ENCODE results near the gene C17orf67.
A peak's percentile ranks its signal among the peaks of the same experiment; 100 is the strongest.

C17orf67 gene

GRCh38 chr17:56810343-56810742 is 23.4 kb downstream of the C17orf67 start:
- no peak overlapping the region for H3K4me3 ChIP-seq (ENCODE audit: low read depth, low read length)
- no peak for DNase-seq (ENCODE audit: low read depth)

DNA sequence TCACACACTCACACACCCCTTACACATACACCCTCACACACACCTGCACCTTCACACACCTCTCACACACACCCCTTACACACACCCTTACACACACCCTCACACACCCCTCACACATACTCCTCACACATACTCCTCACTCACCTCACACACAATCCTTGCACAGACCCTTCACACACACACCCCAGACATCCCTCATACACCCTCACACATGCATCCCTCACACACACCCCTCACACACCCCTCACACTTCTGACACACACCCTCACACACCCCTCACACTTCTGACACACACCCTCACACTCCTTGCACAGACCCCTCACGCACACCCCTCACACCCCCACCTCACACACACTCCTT is 23.9 kb downstream of the C17orf67 start:
- H3K4me3 ChIP-seq (ENCODE audit: low read depth, low read length), result no peak overlapping the region
- DNase-seq (ENCODE audit: low read depth), result no peak

DNA sequence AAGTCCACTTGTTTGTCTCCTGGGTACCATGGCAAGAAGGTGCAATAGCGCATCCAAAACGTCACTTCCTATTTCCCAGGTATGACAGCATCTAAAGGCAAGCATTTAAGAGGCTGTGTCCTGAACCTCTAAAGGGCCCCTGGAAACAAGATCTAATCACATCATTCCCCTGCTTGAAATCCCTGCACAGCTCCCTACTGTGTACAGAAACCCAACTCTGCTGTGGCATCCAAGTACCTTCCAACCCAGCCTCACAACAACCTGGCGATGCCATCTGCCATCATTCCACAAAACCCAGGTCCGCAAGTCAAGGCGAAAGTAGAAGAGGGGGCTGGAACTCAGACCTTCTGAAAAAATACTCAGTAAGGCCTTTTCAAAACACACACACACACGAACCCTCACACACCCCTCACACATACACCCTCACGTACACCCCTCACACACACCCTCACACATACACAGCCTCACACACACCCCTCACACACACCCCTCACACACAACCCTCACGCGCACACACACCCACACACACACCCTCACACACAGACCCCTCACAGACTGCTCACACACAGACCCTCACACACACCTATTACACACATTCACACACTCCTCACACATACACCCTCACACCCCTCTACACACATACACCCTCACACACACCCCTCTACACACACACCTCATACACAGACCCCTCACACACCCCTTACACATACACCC is 24.5 kb downstream of the C17orf67 start:
- no peak for DNase-seq (ENCODE audit: low read depth)
- no peak overlapping the region for H3K4me3 ChIP-seq (ENCODE audit: low read depth, low read length)

DNA sequence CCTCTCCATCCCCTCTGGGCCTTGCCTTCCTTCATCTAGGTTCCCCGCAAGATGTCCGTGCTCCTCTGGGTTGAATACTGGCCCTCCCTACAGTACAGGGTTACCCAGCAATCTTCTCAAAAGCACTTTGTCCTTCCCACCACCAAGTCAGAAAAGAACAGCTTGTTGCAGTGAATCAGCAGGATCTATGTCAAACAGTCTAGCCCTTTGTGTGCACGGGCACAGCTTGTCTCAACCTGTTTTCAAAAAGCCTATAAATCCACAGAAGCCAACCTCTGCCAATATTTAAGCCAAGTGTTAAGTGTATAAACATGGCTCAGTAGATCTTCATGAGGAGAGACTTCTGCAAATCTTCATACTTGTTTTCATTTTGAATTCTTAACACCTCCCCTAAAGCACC is 25.2 kb downstream of the C17orf67 start:
- no peak overlapping the region for H3K4me3 ChIP-seq (ENCODE audit: low read depth, low read length)
- DNase-seq (ENCODE audit: low read depth), result no peak

DNA sequence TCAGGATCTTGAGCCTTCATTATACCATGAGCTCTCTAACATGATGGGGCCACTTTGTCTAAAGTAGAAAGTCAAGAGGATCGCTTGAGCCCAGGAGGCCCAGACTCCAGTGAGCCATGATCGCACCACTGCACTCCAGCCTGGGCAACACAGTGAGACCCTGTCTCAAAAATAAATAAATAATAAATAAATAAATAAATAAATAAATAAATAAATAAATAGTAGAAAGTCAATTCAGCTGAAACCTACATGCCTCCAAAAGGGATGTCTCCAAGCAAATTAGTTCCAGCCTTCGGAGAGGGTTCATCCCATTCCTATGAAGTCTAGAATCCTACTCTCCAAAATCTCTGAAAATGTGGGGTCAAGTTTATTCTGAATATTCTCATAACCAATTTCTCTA is 26.0 kb downstream of the C17orf67 start:
- DNase-seq (ENCODE audit: low read depth), result no peak
- no peak overlapping the region for H3K4me3 ChIP-seq (ENCODE audit: low read depth, low read length)

DNA sequence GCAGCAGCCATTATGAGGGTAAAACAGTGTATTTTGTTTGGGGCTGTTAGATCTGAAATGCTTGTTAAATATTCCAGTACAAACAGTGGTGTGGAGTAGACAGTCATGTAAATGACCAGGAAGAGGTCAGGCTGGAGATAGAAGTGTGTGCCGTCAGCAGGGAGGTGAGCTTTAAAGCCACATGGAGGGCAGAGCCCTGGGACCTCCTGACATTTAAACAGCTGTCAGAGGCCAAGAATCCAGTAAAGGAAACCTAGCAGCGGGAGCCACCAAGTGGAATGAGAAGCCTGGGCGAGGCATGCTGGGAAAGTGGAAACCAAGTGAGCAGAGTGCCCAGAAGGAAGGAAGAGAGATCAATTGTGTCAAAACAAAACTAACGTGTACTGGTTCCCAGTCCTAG is 26.8 kb downstream of the C17orf67 start:
- DNase-seq (ENCODE audit: low read depth), result no peak

GRCh38 chr17:56804454-56804853 is 29.3 kb downstream of the C17orf67 start:
- no peak overlapping the region for H3K4me3 ChIP-seq (ENCODE audit: low read depth, low read length)
- DNase-seq (ENCODE audit: low read depth), result no peak

More for the DNA sequence above, 26.8 kb downstream of the C17orf67 start:
- no peak overlapping the region for H3K4me3 ChIP-seq (ENCODE audit: low read depth, low read length)

DNA sequence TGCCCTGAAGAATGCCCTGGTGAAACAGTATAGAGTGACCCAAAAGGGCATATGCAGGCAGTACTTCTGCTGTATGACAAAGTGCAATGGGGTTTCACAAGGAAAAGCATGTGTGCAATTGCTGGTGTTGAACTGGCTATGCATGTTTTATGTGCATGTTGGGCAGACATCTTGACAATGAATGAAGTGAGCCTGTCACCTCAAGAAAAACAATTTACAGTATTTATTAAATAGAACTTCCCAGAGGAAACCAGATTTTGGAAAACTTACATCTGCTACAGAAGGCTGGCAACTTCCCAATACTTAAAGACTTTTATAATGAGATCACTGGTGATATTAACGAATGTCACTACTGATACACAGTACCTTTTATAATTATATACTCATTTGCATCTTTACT is 30.6 kb downstream of the C17orf67 start:
- H3K4me3 ChIP-seq (ENCODE audit: low read depth, low read length), result no peak overlapping the region
- no peak for DNase-seq (ENCODE audit: low read depth)

GRCh38 chr17:56801459-56802178 is 32.1 kb downstream of the C17orf67 start:
- H3K4me3 ChIP-seq (ENCODE audit: low read depth, low read length), result no peak overlapping the region
- no peak for DNase-seq (ENCODE audit: low read depth)

DNA sequence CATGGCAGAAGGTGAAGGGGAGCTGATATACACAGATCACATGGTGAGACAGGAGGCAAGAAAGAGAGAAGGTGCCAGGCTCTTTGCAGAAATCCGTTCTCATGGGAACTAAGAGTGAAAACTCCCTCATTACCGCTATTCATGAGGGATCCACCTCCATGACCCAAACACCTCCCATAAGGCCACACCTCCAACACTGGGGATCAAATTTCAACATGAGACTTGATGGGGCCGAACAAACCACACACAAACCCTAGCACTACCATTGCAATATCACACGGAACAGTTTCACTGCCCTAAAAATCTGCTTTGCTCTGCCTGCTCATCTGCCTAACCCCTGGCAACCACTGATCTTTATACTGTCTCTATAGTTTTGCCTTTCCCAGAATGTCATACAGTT is 34.8 kb downstream of the C17orf67 start:
- DNase-seq (ENCODE audit: low read depth), result no peak
- H3K4me3 ChIP-seq (ENCODE audit: low read depth, low read length), result no peak overlapping the region

GRCh38 chr17:56796536-56796935 is 37.2 kb downstream of the C17orf67 start:
- no peak overlapping the region for H3K4me3 ChIP-seq (ENCODE audit: low read depth, low read length)
- DNase-seq (ENCODE audit: low read depth), result no peak

- DNase-seq (ENCODE audit: low read depth), result no peak
- H3K4me3 ChIP-seq (ENCODE audit: low read depth, low read length), result no peak overlapping the region
Measured at GRCh38 chr17:56795221-56795865, 38.4 kb downstream of the C17orf67 start.

GRCh38 chr17:56793957-56794356 is 39.8 kb downstream of the C17orf67 start:
- DNase-seq (ENCODE audit: low read depth), result no peak
- no peak overlapping the region for H3K4me3 ChIP-seq (ENCODE audit: low read depth, low read length)

DNA sequence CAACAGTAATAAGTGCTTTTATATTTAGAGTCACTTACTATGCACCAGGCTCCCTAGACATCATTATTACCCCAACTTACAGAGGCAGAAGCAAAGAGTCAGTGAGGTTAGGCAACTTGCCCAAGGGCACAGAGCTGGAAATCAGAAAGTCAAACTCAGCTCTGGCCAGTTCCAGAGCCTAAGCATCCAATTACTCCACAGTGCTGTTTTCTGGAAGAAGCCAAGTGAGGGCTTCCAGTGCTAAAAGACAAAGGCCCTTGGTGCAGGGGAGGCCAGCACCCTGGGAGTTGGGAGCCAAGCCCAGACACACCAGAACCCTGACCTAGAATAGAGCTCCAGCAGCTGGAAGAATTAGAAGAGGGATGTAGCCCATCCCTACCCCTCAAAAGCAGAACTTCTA is 40.2 kb downstream of the C17orf67 start:
- no peak overlapping the region for H3K4me3 ChIP-seq (ENCODE audit: low read depth, low read length)
- no peak for DNase-seq (ENCODE audit: low read depth)

GRCh38 chr17:56792267-56792666 is 41.5 kb downstream of the C17orf67 start:
- no peak overlapping the region for H3K4me3 ChIP-seq (ENCODE audit: low read depth, low read length)
- DNase-seq (ENCODE audit: low read depth), result no peak

- peak; percentile 67 for DNase-seq (ENCODE audit: low read depth)
Measured at GRCh38 chr17:56786989-56787482, 46.7 kb downstream of the C17orf67 start.

GRCh38 chr17:56785997-56786680 is 47.6 kb downstream of the C17orf67 start:
- no peak for DNase-seq (ENCODE audit: low read depth)
- H3K4me3 ChIP-seq (ENCODE audit: low read depth, low read length), result no peak overlapping the region

More at GRCh38 chr17:56786989-56787482, 46.7 kb downstream of the C17orf67 start:
- H3K4me3 ChIP-seq (ENCODE audit: low read depth, low read length), result no peak overlapping the region

GRCh38 chr17:56785405-56785804 is 48.3 kb downstream of the C17orf67 start:
- no peak for DNase-seq (ENCODE audit: low read depth)
- no peak overlapping the region for H3K4me3 ChIP-seq (ENCODE audit: low read depth, low read length)

DNA sequence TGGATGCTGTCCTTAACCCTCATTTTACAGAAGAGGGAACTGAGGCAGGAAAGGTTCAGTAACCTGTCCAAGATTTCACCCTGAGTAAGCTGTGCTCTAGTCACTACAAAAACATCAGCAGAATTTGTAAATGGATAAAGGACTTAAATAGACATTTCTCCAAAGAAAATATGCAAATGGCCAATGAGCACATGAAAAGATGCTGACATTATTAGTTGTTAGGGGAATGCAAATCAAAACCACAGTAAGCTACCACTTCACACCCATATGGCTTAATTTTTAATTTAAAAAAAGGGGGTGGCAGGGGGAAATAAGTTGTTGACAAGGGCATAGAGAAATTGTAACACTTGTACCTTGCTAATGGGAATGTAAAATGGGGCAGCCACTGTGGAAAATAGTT is 51.4 kb downstream of the C17orf67 start:
- no peak for DNase-seq (ENCODE audit: low read depth)
- H3K4me3 ChIP-seq (ENCODE audit: low read depth, low read length), result no peak overlapping the region

- DNase-seq (ENCODE audit: low read depth), result no peak
- no peak overlapping the region for H3K4me3 ChIP-seq (ENCODE audit: low read depth, low read length)
Measured at GRCh38 chr17:56781906-56782305, 51.8 kb downstream of the C17orf67 start.
